HFF-Myc (cell line): ENCODE results near the gene CAMK1D.
"Not testable (repeated sequence)": the region's sequence is repeated elsewhere in the genome, so short reads cannot be mapped to it uniquely, and the experiment has no call there.

Experiments
- DNase-seq: peaks from one replicate; pipeline ENCODE4 v3.0.0-alpha.2; 2011; ENCODE audit warnings: low read depth; ENCODE audit errors: extremely low read depth
- H3K4me3 ChIP-seq: replicated peaks from 2 replicates; pipeline ENCODE4 v1.5.1; 2011; ENCODE audit warnings: low read depth, mild to moderate bottlenecking, control low read depth, low read length
- TF ChIP-seq, protein P1 (sequence below): IDR thresholded peaks from 2 replicates; pipeline ENCODE4 v1.5.1; 2012; ENCODE audit warnings: mild to moderate bottlenecking, low read depth, low read length, control low read depth; ENCODE audit errors: missing control alignments

CAMK1D gene

DNA sequence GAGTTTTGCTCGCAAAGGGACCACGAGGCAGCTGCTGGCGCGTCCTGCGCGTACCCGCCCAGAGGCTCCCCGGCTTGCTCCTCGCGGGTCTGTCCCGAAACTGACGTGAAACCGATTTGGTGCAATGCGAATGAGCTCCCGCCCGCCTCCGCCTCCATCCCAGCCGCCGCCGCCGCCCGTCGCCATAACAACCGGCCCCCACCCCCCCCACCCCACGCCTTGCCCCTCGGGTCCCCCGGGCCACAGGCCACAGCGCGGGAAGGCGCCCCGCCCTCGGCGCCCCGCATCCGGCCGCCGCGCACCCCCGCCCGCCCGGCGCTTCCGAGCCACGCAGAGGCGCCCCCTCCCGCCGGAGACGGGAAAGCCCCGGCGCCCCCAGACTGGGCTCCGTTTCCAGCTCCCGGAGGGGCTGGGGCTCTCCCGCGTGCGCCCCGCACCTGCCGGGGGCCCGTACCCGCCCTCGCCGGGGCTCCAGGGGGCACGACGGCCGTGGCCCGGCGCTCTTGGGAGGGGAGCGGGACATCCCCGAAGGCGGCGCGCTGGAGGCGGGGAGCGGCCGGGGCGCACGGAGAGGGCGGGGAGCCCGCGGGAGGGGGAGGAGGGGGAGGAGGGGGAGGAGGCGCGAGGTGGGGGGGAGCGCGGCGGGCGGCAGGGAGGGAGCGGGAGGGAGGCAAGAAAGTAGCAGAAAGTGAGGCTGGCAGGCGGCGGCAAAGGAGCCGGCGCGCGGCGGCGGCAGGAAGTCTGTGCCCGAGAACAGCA is at the start of gene CAMK1D:
Gene CAMK1D (plus strand): TSS at position 678 of the 759 bp plus-strand sequence.
- TF ChIP-seq, protein P1, sequence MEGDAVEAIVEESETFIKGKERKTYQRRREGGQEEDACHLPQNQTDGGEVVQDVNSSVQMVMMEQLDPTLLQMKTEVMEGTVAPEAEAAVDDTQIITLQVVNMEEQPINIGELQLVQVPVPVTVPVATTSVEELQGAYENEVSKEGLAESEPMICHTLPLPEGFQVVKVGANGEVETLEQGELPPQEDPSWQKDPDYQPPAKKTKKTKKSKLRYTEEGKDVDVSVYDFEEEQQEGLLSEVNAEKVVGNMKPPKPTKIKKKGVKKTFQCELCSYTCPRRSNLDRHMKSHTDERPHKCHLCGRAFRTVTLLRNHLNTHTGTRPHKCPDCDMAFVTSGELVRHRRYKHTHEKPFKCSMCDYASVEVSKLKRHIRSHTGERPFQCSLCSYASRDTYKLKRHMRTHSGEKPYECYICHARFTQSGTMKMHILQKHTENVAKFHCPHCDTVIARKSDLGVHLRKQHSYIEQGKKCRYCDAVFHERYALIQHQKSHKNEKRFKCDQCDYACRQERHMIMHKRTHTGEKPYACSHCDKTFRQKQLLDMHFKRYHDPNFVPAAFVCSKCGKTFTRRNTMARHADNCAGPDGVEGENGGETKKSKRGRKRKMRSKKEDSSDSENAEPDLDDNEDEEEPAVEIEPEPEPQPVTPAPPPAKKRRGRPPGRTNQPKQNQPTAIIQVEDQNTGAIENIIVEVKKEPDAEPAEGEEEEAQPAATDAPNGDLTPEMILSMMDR = peak; percentile 12
- peak within 1 kb of the TSS; percentile 63 for H3K4me3 ChIP-seq

DNA sequence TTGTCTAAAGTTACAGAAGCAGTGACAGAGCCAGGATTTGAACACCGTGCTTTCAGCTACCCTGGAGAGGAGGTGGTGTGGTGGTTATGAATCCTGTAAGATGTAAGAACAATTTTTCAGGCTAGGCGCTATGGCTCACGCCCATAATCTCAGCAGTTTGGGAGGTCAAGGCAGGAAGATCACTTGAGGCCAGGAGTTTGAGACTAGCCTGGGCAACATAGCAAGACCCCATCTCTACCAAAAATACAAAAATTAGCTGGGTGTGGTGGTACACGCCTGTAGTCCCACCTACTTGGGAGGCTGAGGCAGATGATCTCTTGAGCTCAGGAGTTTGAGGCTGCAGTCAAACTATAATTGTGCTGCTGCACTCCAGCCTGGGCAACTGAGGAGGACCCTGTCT is 48.3 kb upstream of the CAMK1D start:
- not testable (repeated sequence) for DNase-seq, H3K4me3 ChIP-seq

More for the DNA sequence above, at the start of gene CAMK1D:
- DNase-seq = no peak

DNA sequence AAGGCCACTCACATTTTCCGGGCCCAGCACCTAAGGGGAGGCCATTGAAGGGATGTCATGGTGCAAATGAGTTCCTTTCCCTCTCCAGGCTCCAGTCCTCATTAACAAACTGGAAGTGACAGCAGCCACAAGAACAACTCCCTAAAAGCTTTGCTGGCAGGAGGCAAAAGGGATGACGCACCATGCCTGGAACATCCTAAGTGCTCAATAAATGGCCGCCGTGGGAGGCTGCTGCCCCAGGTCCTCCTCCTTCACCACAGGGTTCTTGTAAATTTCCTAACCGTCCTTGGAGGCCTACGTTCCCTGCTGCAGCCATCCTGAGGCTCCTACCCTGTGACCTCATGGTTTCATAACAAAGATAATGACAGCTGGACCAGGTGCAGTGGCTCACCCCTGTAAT is 41.3 kb upstream of the CAMK1D start:
- TF ChIP-seq, protein P1 = no peak
- H3K4me3 ChIP-seq = no peak overlapping the region

DNA sequence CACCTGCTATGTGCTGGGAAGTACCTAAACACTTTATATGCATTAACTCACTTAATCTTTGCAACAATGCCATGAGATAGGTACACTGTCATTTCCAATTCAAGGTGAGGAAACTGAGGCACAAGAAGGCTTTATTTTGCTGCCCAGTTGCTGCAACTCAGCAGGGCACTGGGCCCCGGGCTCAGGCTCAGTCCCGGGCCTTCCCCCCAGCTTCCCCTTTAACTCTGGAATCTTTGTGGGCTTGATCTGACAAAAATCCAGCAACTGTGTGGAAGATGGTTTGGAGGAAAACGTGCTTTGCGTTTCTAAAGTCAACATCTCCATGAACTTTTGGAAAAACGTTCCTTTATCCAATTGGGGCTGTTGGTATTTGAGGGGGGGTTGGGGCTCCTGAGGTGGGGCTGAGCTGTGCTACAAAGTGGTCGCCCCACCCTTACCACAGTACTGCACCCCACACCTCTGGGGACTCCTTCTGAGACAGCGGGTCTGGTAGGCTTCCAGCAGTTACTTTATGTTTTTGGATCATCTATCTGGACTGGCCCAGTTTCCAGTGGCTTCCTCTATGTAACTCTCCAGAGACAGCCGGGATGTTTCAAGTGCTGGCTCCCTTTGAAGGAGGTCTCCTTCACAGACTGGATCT is 40.5 kb upstream of the CAMK1D start:
- TF ChIP-seq, protein P1 = no peak
- H3K4me3 ChIP-seq = no peak overlapping the region
- DNase-seq = no peak

More for the DNA sequence above, 41.3 kb upstream of the CAMK1D start:
- no peak for DNase-seq

DNA sequence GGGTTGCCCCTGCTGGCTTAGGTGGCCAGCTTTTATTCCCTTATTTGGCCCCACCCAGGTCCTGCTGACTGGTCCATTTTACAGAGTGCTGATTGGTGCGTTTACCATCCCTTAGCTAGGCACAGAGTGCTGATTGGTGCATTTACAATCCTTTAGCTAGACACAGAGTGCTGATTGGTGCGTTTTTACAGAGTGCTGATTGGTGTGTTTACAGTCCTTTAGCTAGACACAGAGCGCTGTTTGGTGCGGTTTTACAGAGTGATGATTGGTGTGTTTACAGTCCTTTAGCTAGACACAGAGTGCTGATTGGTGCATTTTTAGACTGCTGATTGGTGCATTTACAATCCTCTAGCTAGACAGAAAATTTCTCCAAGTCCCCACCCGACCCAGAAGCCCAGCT is 39.6 kb upstream of the CAMK1D start:
- DNase-seq, H3K4me3 ChIP-seq: not testable (repeated sequence)

DNA sequence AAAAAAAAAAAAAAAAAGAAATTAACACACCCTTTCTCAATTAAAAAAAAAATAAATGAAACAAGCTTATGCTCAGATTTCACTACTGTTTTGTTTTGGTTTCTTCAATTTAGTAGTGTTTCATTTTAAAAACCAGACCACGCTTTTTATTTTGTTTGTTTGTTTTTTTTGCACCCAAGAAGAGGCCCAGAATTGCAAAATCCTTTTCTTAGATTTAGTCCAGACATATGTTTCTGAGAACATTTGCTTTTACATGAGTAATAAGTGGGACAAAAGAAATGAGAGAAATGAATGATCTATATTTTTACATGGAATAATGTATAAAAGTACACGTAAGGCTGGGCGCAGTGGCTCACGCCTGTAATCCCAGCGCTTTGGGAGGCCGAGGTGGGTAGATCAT is 34.5 kb upstream of the CAMK1D start:
- DNase-seq = no peak
- TF ChIP-seq, protein P1 = no peak
- no peak overlapping the region for H3K4me3 ChIP-seq

DNA sequence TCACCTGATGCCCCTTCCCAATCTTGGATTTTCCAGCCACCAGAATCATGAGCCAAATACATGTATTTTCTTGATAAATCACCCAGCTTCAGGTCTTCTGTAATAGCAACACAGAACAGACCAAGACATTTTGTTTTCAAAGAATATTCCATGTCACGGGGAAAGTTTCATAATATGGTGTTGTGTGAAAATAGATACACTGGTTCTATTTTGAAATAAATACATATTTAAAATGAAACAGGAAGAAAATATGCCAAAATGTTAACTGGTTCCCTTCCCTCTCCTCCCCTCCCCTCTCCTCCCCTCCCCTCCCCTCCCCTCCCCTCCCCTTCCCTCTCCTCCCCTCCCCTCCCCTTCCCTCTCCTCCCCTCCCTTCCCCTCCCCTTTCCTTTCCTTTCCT is 30.3 kb upstream of the CAMK1D start:
- DNase-seq = no peak
- H3K4me3 ChIP-seq = no peak overlapping the region
- TF ChIP-seq, protein P1 = no peak

DNA sequence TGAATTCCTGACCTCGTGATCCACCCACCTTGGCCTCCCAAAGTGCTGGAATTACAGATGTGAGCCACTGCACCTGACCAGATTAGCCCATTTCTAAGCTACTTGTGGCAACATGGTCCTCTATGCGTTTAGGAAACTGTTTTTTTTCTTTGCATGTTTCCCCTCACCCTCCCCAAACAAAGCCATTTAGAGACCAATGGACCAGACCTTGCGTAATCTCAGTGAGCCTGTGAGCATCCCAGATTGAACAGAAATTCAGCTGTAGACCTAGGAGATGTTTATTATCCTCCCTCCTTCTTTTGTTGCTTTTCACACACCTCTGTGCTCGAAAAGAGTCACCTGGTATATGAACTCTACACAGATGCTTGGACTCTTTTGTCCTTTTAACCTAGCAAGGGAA is 28.5 kb upstream of the CAMK1D start:
- TF ChIP-seq, protein P1 = no peak

More for the DNA sequence above, 28.5 kb upstream of the CAMK1D start:
- no peak for DNase-seq
- H3K4me3 ChIP-seq = no peak overlapping the region
